Dedifferentiated amniotic fluid mesenchymal stem cell (primary cell): ENCODE measurements around the gene TIMM29.

Experiments
- DNase-seq: peaks from one replicate; pipeline ENCODE4 v3.0.0-alpha.2; 2016; ENCODE audit errors: extremely low spot score

Gene TIMM29

DNA sequence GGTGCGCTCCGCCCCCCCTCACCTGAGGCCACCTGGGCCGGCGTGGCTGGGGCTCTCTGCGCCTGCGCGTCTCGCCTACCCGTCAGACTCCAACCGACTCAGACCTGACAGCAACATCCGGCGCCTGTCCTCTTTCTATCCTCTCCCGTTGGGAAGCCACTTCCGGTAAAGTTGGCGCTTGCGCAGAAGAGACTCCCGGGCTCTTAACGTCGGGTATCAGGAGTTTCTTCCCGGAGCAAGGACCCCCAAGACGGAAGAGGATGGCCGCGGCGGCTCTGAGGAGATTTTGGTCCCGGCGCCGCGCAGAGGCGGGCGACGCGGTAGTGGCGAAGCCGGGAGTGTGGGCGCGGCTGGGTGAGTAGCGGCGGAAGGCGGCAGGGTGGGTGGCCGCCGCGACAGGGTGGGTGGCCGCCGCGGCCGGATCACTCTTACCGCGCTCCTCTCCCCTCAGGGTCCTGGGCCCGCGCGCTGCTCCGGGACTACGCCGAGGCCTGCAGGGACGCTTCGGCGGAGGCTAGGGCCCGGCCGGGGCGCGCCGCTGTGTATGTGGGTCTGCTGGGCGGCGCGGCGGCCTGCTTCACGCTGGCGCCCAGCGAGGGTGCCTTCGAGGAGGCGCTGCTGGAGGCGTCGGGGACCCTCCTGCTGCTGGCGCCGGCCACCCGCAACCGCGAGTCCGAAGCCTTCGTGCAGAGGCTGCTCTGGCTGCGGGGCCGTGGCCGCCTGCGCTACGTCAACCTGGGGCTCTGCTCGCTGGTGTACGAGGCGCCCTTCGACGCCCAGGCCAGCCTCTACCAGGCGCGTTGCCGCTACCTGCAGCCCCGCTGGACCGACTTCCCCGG, at the start of gene TIMM29, which contains the start of gene YIPF2:
TSS of gene TIMM29 (plus strand) at position 249 of the 839 bp plus-strand sequence. CDS start at position 261, 12 bp downstream.
TSS of gene YIPF2 (minus strand) at position 77 of the 839 bp plus-strand sequence. CDS start 229 bp downstream, outside the sequence.
- peak; percentile 99 for DNase-seq

GRCh38 chr19:10881403-10882107, 47.1 kb upstream of the TIMM29 start:
- no peak for DNase-seq

DNA sequence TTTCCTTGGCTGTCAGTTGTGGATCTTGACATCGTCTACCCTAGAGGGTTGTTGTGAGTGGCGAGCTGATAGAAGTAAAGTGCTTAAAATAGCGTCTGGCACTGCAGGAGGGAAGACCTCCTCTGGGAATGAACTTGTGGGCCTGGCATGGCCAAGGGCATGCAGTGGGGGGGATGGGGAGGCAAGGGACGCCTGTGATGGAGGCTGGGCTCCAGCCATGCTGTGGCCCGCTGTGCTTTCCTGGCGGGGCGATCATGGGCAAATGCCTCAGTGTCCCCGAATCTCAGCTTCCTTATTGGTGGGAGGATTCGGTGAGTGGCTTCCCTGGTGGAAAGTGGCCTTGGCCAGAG, 46.5 kb upstream of the TIMM29 start:
- no peak for DNase-seq

DNA sequence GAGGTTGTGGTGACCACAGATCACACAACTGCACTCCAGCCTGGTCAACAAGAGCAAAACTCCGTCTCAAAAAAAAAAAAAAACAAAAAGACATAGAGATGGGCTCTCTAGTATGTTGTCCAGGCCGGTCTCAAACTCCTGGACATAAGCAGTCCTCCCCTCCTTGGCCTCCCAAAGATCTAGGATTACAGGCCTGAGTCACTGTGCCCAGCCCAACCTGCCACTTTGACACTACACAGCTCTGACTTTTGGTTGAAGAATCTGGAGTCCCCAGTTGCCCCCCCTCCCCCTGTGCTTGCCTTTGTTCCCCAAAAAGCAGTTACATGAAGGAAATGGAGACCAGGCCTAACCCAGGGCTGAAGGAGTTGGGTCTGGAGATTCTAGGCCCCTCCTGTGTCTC, 44.3 kb upstream of the TIMM29 start:
- peak; percentile 91 for DNase-seq

DNA sequence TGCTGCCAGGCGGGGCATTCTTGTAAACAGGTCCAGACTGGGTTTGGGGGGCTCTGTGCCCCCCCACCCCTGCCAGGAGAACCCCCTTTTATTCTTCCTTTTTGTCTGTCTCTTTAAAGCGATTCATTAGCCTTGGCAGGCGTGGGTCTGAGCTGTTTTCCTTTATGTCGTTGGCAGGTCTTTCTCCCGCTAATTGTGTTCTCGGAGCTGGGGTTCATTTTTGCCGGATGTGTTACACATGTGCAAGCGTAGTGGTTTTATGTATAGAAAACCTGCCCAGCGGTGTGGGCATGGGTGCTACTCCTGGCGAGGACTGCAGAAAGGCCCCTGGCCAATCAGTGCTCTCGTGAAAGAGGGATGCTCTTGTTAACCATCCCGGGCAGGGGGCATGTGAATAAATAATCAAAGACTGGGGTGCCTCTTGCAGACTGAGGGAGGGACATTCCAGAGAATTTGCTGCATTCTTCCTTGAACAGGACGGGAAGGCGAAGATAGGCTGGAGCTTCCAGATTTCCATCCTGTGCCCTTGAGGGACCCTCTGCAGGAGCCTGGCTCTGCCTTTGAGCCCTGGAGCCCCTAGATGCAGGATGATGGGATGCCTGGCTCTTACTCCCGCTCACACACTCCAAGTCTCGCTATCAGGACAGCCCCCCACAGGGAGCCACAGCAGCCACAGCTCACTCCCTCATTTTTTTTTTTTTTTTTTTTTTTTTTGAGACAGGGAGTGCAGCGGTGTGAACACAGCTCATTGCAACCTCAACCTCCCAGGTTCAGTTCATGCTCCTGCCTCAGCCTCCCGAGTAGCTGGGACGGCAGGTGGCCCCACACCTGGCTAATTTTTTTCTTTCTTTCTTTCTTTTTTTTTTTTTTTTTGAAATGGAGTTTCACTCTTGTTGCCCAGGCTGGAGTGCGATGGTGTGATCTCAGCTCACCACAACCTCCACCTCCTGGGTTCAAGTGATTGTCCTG, 43.1 kb upstream of the TIMM29 start:
- DNase-seq, result no peak

DNA sequence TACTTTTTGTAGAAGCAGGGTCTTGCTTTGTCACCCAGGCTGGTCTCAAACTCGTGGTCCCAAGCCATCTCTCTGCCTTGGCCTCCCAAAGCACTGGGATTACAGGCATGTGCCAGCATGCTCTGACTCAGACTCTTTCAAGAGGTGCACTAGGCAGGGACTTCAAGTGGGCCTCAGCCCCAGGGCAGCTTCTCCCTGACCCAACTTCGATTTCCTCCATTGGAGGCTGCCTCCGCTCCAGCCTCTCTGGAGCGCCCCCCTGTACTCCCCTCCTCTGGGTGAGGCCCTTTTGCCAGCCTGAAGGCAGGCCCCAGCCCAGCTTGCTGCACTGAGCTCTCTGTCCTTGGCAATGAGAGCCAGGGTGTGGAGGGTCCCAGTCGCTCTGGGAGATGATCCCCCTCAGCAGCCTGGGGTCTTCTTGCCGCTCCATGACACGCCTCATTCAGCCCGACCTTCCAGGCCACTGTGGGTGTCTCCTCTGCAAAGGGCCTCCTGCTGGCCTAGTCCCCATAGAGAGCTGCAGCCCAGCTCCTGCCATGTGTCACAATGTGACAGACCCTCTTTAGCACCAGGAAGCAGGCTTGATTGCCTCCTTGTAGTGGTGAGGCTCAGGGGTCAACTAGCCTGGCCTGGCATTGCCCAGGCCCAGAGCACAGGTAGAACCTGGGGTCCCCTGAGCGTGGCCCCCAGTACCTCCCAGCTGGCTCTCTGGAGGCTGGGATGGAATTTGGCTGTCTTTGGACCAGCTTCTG, 40.8 kb upstream of the TIMM29 start:
- DNase-seq, result no peak

- no peak for DNase-seq
Measured at GRCh38 chr19:10888421-10888866, 40.2 kb upstream of the TIMM29 start.

GRCh38 chr19:10889880-10890279, 38.7 kb upstream of the TIMM29 start:
- no peak for DNase-seq

- no peak for DNase-seq
Measured at GRCh38 chr19:10891405-10892086, 37.1 kb upstream of the TIMM29 start.

DNA sequence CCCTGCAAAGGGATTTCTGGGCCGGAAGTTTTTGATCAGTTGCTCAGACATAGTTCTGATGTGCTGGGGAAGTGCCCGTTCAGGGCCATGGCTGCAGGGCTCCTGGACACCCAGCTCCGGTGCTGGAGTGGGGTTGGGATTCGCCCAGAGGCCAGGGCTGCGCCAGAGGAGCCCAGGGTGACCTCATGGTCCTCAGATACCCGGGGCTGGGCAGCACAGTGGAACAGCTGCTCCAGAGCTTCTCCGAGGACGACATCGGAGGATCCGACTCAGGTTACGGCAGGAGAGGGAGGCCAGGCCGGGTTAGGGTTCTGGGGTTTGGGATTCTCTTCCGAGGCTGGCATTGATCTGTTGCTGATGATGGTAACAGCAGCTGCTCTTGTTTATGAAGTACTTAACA, 36.4 kb upstream of the TIMM29 start:
- no peak for DNase-seq

- DNase-seq, result no peak
Measured at GRCh38 chr19:10894911-10895213, 33.7 kb upstream of the TIMM29 start.

DNA sequence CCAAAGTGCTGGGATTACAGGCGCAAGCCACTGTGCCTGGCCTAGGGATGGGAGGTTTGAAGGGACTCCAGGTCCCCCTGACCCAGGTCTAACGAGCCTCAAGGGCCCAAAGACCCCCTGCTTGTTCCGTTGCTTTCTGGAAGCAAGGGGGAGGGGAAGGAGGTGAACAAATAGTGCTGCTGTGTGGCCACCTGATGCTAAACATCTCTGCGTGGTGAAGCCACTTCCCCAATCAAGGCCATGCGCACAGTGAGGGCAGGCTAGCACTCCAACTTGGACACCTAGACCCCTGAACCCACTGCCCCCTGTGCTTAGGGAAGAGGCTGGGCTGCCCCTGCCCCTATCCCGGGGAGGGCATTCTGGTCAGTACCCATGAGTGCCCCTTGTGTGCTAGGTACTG, 33.2 kb upstream of the TIMM29 start:
- no peak for DNase-seq

- DNase-seq, result no peak
Measured at GRCh38 chr19:10895920-10896319, 32.7 kb upstream of the TIMM29 start.

- DNase-seq, result no peak
Measured at GRCh38 chr19:10896851-10897526, 31.6 kb upstream of the TIMM29 start.

- no peak for DNase-seq
Measured at GRCh38 chr19:10898633-10899032, 30.0 kb upstream of the TIMM29 start.

- DNase-seq, result no peak
Measured at GRCh38 chr19:10899151-10899653, 29.4 kb upstream of the TIMM29 start.

DNA sequence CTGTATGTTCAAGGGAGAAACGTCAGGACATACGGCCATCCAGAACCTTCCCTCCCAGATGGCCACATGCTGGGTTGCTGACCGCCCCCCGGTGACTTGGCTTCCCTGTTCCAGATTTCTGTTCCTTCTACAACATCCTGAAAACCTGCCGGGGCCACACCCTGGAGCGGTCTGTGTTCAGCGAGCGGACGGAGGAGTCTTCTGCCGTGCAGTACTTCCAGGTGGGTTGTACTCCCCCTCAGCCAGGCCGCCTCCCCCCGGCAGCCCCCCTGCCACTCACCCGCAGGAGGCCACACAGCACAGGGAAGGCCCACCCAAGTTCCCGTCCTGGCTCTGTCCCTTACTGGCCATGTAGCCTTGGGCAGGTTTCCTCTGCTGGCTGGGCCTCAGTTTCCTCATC, 20.7 kb upstream of the TIMM29 start:
- no peak for DNase-seq

DNA sequence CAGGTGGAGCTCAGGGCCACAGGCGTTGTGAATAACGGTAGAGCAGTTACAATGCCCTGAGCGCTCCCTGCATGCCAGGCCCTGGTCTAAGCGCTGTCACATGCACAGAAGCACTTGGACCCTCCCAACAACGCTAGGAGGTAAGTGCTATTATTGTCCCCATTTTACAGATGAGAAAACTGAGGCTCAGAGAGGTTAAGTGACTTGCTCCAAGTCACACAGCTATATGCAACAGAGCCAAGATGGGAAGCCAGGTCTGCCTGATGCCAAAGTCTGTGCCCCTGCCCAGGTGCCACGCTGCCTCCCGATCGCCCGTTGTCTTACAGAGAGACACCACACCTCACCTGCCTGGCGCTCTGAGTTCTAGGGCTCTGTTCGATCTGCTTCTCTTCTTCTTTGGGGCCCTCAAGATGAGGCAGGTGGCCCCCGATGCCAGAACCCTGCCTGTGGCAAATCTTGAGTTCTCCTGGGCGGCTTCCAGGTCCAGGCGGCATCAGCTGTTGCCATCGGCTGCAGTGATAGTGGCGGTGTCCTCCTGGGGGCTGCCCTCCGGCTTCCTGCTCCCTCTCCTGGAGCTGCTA, 20.1 kb upstream of the TIMM29 start:
- no peak for DNase-seq

DNA sequence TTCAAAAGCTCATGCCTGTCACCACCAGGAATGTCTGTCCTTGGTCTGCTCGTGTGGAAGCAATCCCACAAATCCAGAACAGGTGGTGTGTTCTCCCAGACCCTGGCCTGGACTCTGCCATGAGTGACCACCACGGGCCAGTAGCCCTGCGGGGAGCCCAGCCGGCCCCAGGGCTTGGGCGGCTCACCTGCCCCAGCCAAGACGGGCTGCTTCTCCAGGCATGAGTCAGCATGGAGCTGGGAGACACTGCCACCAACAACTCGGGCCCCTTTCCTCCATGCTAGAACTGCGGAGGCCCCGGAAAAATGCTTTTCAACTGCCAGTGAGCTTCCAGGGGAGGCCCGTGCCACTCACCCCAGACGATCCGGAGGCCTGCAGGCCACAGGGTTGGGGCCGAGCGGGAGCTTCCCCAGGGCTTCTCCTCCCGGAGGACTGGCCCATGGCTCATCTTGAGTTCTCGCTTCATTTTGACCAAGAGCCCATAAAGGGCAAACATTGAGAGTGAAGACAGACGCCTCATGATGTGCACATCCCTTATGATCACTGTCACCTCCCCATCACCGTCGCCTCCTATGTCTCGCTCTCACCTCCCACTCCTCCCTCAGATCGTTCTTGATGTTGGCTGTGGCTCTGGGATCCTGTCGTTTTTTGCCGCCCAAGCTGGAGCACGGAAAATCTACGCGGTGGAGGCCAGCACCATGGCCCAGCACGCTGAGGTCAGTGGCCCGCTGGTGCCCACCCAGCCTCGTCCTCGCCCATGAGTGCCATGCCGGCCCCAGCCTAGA, 16.8 kb upstream of the TIMM29 start:
- no peak for DNase-seq
